Astrocyte (in vitro differentiated cells and primary cell): ENCODE measurements around the gene SLC27A4.

Experiments used
- CTCF ChIP-seq: IDR thresholded peaks from 2 replicates; pipeline ENCODE4 v1.5.1; 2011; ENCODE audit warnings: low read depth, mild to moderate bottlenecking, inconsistent platforms, low read length, moderate library complexity; ENCODE audit not compliant: insufficient read depth
- EZH2 ChIP-seq: IDR thresholded peaks from 2 replicates; pipeline ENCODE4 v1.6.1; 2012; ENCODE audit warnings: mild to moderate bottlenecking, low read length, inconsistent platforms; ENCODE audit not compliant: insufficient read depth

- TF ChIP-seq CTCF: no peak
- TF ChIP-seq EZH2: no peak
Measured at GRCh38 chr9:128339761-128340690, at the start of gene SLC27A4.
